HUDEP-2 (cell line): Measurements from ENCODE around the gene PARD3B.

ENCODE experiments used
- DNase-seq, 76 experiments: peaks; one replicate each; lab custom pipeline; 2025; ENCODE audit not compliant: unreplicated experiment in 76 of 76; lab: John Stamatoyannopoulos, UW

The PARD3B gene

GRCh38 chr2:205427112-205427511, 881.8 kb downstream of the PARD3B start:
- DNase-seq, result no peak

GRCh38 chr2:205428811-205429210, 883.5 kb downstream of the PARD3B start:
- no peak for DNase-seq

GRCh38 chr2:205435970-205436369, 890.7 kb downstream of the PARD3B start:
- DNase-seq, result no peak

- DNase-seq, result no peak
Observed at GRCh38 chr2:205438241-205438640, 893.0 kb downstream of the PARD3B start.

- no peak for DNase-seq
Observed at GRCh38 chr2:205439621-205440020, 894.3 kb downstream of the PARD3B start.

- DNase-seq, result no peak
Observed at GRCh38 chr2:205441524-205441923, 896.2 kb downstream of the PARD3B start.

- no peak for DNase-seq
Observed at GRCh38 chr2:205448189-205448588, 902.9 kb downstream of the PARD3B start.

- DNase-seq, result no peak
Observed at GRCh38 chr2:205451901-205452512, 906.7 kb downstream of the PARD3B start.

- no peak for DNase-seq
Observed at GRCh38 chr2:205453202-205453601, 907.9 kb downstream of the PARD3B start.

GRCh38 chr2:205456682-205457081, 911.4 kb downstream of the PARD3B start:
- no peak for DNase-seq

GRCh38 chr2:205460217-205460616, 914.9 kb downstream of the PARD3B start:
- no peak for DNase-seq

GRCh38 chr2:205461169-205461568, 915.9 kb downstream of the PARD3B start:
- DNase-seq, result no peak

- DNase-seq, result no peak
Observed at GRCh38 chr2:205461678-205462665, 916.7 kb downstream of the PARD3B start.

- no peak for DNase-seq
Observed at GRCh38 chr2:205462681-205463345, 917.5 kb downstream of the PARD3B start.

- no peak for DNase-seq
Observed at GRCh38 chr2:205463466-205464025, 918.3 kb downstream of the PARD3B start.

GRCh38 chr2:205464681-205465080, 919.4 kb downstream of the PARD3B start:
- DNase-seq, result no peak

- DNase-seq, result no peak
Observed at GRCh38 chr2:205465791-205466190, 920.5 kb downstream of the PARD3B start.

GRCh38 chr2:205471776-205472175, 926.5 kb downstream of the PARD3B start:
- DNase-seq, result no peak

- no peak for DNase-seq
Observed at GRCh38 chr2:205473791-205474190, 928.5 kb downstream of the PARD3B start.

GRCh38 chr2:205474741-205475415, 929.6 kb downstream of the PARD3B start:
- DNase-seq, result no peak

GRCh38 chr2:205475416-205475768, 930.1 kb downstream of the PARD3B start:
- no peak for DNase-seq
